GM18519 (cell line): ENCODE results near the gene PKD2.
"Not testable (repeated sequence)": the region's sequence is repeated elsewhere in the genome, so short reads cannot be mapped to it uniquely, and the experiment has no call there.

Experiments used
- ATAC-seq: cut with Tn5 transposase; IDR thresholded peaks from one replicate; pipeline ENCODE4 v1.9.1; 2021; ENCODE audit warnings: mild to moderate bottlenecking, moderate library complexity; ENCODE audit not compliant: unreplicated experiment, low FRiP score

Gene PKD2

GRCh38 chr4:88107406-88108107, 100.1 kb downstream of the PKD2 start:
- no peak for ATAC-seq

GRCh38 chr4:88108108-88108465, 100.7 kb downstream of the PKD2 start:
- not testable (repeated sequence) for ATAC-seq

GRCh38 chr4:88108747-88109122, 101.3 kb downstream of the PKD2 start:
- no peak for ATAC-seq

GRCh38 chr4:88109123-88109881, 101.9 kb downstream of the PKD2 start:
- no peak for ATAC-seq

GRCh38 chr4:88110826-88111225, 103.4 kb downstream of the PKD2 start:
- ATAC-seq, result no peak

GRCh38 chr4:88112856-88113255, 105.4 kb downstream of the PKD2 start:
- no peak for ATAC-seq

- ATAC-seq, result no peak
Observed at GRCh38 chr4:88115587-88115986, 108.2 kb downstream of the PKD2 start.

- no peak for ATAC-seq
Observed at GRCh38 chr4:88119943-88120342, 112.5 kb downstream of the PKD2 start.

- ATAC-seq, result not testable (repeated sequence)
Observed at GRCh38 chr4:88122260-88122659, 114.8 kb downstream of the PKD2 start.
